Panc1 (cell line): ENCODE results near the gene SPART. TPM values are rescaled to one million over a fixed set of nuclear protein-coding genes. Genes with fewer than 3 reads are reported as not detected.

ENCODE experiments used
- ATAC-seq: fragments of 200-7000 bp; cut with Tn5 transposase; 2 replicates; pipeline ENCODE4 v1.9.1; 2020; ENCODE audit warnings: mild to moderate bottlenecking, moderate library complexity
- BruUV-seq: library from RNA; stranded (reverse); fragments of 400-500 nt; replicated peaks from 2 replicates; lab custom pipeline; 2021; lab: Mats Ljungman, UMichigan
- CTCF ChIA-PET: fragments of 300-600 bp; sonication (Branson Sonifier 250); formaldehyde crosslinking; loops from one replicate; lab custom pipeline; 2022; ENCODE audit warnings: antibody characterized with exemption; lab: Charles Lee
- POLR2A ChIA-PET: fragments of 300-600 bp; sonication (Branson Sonifier 250); formaldehyde crosslinking; loops from one replicate; lab custom pipeline; 2022; ENCODE audit warnings: antibody characterized with exemption; lab: Charles Lee
- DNase-seq: peaks from one replicate; pipeline ENCODE4 v3.0.0-alpha.2; 2010; ENCODE audit warnings: low read depth, low spot score
- H3K27ac ChIP-seq: 2 replicates; pipeline ENCODE4 v1.5.1; 2011; ENCODE audit warnings: mild to moderate bottlenecking, low read length, inconsistent platforms
- H3K27me3 ChIP-seq: fragments of 200-500 bp; sonication (Bioruptor generic); 2 replicates; pipeline ENCODE4 v1.6.0; 2014; ENCODE audit warnings: low read length, inconsistent platforms; ENCODE audit not compliant: control insufficient read depth, insufficient read depth
- H3K36me3 ChIP-seq: fragments of 200-500 bp; sonication (Bioruptor generic); 2 replicates; pipeline ENCODE4 v1.5.1; 2014; ENCODE audit warnings: inconsistent platforms, mild to moderate bottlenecking, low read length, moderate library complexity; ENCODE audit not compliant: control insufficient read depth, insufficient read depth
- H3K4me1 ChIP-seq: 2 replicates; pipeline ENCODE4 v1.5.1; 2011; ENCODE audit warnings: inconsistent platforms, mild to moderate bottlenecking, low read length, moderate library complexity; ENCODE audit not compliant: control insufficient read depth, insufficient read depth
- H3K4me3 ChIP-seq, 2 experiments: 2 replicates each; pipeline ENCODE4 v1.5.1; 2011 to 2012; ENCODE audit warnings: low read depth in 2 of 2, low read length in 2 of 2, mild to moderate bottlenecking in 2 of 2, inconsistent platforms in 1 of 2, moderate library complexity in 1 of 2
- H3K9me3 ChIP-seq: fragments of 200-500 bp; sonication (Bioruptor generic); 2 replicates; pipeline ENCODE4 v1.5.1; 2014; ENCODE audit warnings: low read depth, mild to moderate bottlenecking, inconsistent platforms, low read length, moderate library complexity; ENCODE audit not compliant: control insufficient read depth, insufficient read depth
- CTCF ChIP-seq: fragments of 450-650 bp; IDR thresholded peaks from 2 replicates; pipeline ENCODE4 v1.5.1; 2017; ENCODE audit warnings: mild to moderate bottlenecking
- POLR2AphosphoS5 ChIP-seq: IDR thresholded peaks from 2 replicates; pipeline ENCODE4 v1.6.1; 2012; ENCODE audit warnings: mild to moderate bottlenecking, low read depth, low read length, moderate library complexity
- REST ChIP-seq, 2 experiments: IDR thresholded peaks; 2 replicates each; pipeline ENCODE4 v1.6.1; 2011 to 2012; ENCODE audit warnings: low read depth in 2 of 2, control low read depth in 1 of 2, low read length in 1 of 2, mild to moderate bottlenecking in 1 of 2, moderate library complexity in 1 of 2; ENCODE audit not compliant: insufficient read depth in 1 of 2
- SIN3A ChIP-seq: IDR thresholded peaks from 2 replicates; pipeline ENCODE4 v1.6.1; 2012; ENCODE audit warnings: low read depth, mild to moderate bottlenecking, low read length, moderate library complexity, borderline replicate concordance; ENCODE audit not compliant: insufficient read depth
- TCF7L2 ChIP-seq: IDR thresholded peaks from 2 replicates; pipeline ENCODE4 v1.6.1; 2011; ENCODE audit warnings: mild to moderate bottlenecking, low read depth, low read length, inconsistent platforms
- in situ Hi-C: cut with HindIII; loops from 2 replicates; pipeline ENCODE4 v1.10.0; 2016; ENCODE audit warnings: low sequenced_read_pairs, low pct_unique_long_range_greater_than_20kb
- intact Hi-C: fragments of 100-400 bp; cut with micrococcal nuclease; formaldehyde crosslinking; loops from one replicate; pipeline ENCODE4 v1.10.0; 2022; ENCODE audit not compliant: unreplicated experiment
- total RNA-seq: library from RNA; stranded (reverse); gene quantifications from one replicate; pipeline ENCODE4 v1.2.1, GENCODE V29; 2021; ENCODE audit not compliant: unreplicated experiment

SPART gene
- total RNA-seq, 1 experiment from 2014 or later = 38.9 TPM

GRCh38 chr13:36357692-36358091 lies 11.5 kb upstream of the SPART start:
- H3K9me3 ChIP-seq = no peaks in the 10 kb centered on the region
- ATAC-seq (no peak), DNase-seq (no peak)
- no peaks in the 10 kb centered on the region; the same call in 1 of the 2 replicates for H3K36me3 ChIP-seq
- in situ Hi-C loops = no loop called here
- intact Hi-C loops = no loop called here
- no TSS peak for BruUV-seq
- H3K4me1 ChIP-seq = no peaks in the 10 kb centered on the region
- no peak overlapping the region for H3K27ac ChIP-seq
- CTCF ChIA-PET = no interaction called here
- no peak for TF ChIP-seq SIN3A
- TF ChIP-seq REST (IDR thresholded peaks at IDR 0.05; ENCODE audit: insufficient read depth in 1 of 2, low read depth in 2 of 2, low read length in 1 of 2) = no peak
- no peak for TF ChIP-seq POLR2AphosphoS5
- no peak for TF ChIP-seq TCF7L2
- TF ChIP-seq CTCF = no peak
- POLR2A ChIA-PET = no interaction called here
- H3K4me3 ChIP-seq = no peak overlapping the region
- no peaks in the 10 kb centered on the region for H3K27me3 ChIP-seq

GRCh38 chr13:36357231-36357630 lies 11.0 kb upstream of the SPART start:
- BruUV-seq = no TSS peak
- CTCF ChIA-PET = no interaction called here

More at GRCh38 chr13:36357231-36357630, 11.0 kb upstream of the SPART start:
- Histone ChIP-seq H3K4me1 (no peaks in the 10 kb centered on the region), H3K9me3 (no peaks in the 10 kb centered on the region), H3K27me3 (no peaks in the 10 kb centered on the region), H3K36me3 (no peaks in the 10 kb centered on the region; the same call in 1 of the 2 replicates), H3K27ac (no peak overlapping the region), H3K4me3 (no peak overlapping the region)
- ATAC-seq (no peak), DNase-seq (no peak)
- in situ Hi-C loops = no loop called here
- POLR2A ChIA-PET = no interaction called here
- intact Hi-C loops = no loop called here
- TF ChIP-seq REST (IDR thresholded peaks at IDR 0.05; ENCODE audit: insufficient read depth in 1 of 2, low read depth in 2 of 2, low read length in 1 of 2) = no peak
- no peak for TF ChIP-seq TCF7L2
- TF ChIP-seq CTCF = no peak
- no peak for TF ChIP-seq POLR2AphosphoS5
- no peak for TF ChIP-seq SIN3A
